PC-3 (cell line): ENCODE measurements around the gene RPL22. TPM values are rescaled to one million over a fixed set of nuclear protein-coding genes. Genes with fewer than 3 reads are reported as not detected.

Source experiments
- ATAC-seq: fragments of 200-7000 bp; cut with Tn5 transposase; 2 replicates; pipeline ENCODE4 v1.9.1; 2020; ENCODE audit warnings: mild to moderate bottlenecking, moderate library complexity
- BruUV-seq: library from RNA; stranded (reverse); fragments of 400-500 nt; replicated peaks from 2 replicates; lab custom pipeline; 2021; lab: Mats Ljungman, UMichigan
- CTCF ChIA-PET: fragments of 300-600 bp; sonication (Branson Sonifier 250); formaldehyde crosslinking; loops from one replicate; lab custom pipeline; 2022; ENCODE audit warnings: antibody characterized with exemption; lab: Charles Lee
- POLR2A ChIA-PET: fragments of 300-600 bp; sonication (Branson Sonifier 250); formaldehyde crosslinking; loops from one replicate; lab custom pipeline; 2022; ENCODE audit warnings: antibody characterized with exemption; ENCODE audit not compliant: unreplicated experiment; lab: Charles Lee
- DNase-seq: peaks from one replicate; pipeline ENCODE4 v3.0.0-alpha.2; 2015
- H2AFZ ChIP-seq: fragments of 300-600 bp; sonication (generic); 2 replicates; pipeline ENCODE4 v1.6.0; 2016; ENCODE audit warnings: antibody characterized with exemption, low read length
- H3F3A ChIP-seq: fragments of 300-600 bp; sonication (generic); one replicate; pipeline ENCODE4 v1.6.0; 2017; ENCODE audit warnings: antibody characterized with exemption, low read length, control low read depth, mild to moderate bottlenecking; ENCODE audit not compliant: unreplicated experiment
- H3K27ac ChIP-seq: fragments of 300-600 bp; sonication (generic); 2 replicates; pipeline ENCODE4 v1.5.1; 2016; ENCODE audit warnings: mild to moderate bottlenecking, low read length
- H3K27me3 ChIP-seq: fragments of 300-600 bp; sonication (generic); 2 replicates; pipeline ENCODE4 v1.6.1; 2016; ENCODE audit warnings: low read length, mixed read lengths
- H3K36me3 ChIP-seq: fragments of 300-600 bp; sonication (generic); 2 replicates; pipeline ENCODE4 v1.6.1; 2016; ENCODE audit warnings: low read depth, mixed run types, low read length, mixed read lengths
- H3K4me1 ChIP-seq: fragments of 300-600 bp; sonication (generic); 2 replicates; pipeline ENCODE4 v1.5.1; 2016; ENCODE audit warnings: low read length; ENCODE audit not compliant: insufficient read depth
- H3K4me2 ChIP-seq: fragments of 300-600 bp; sonication (generic); 2 replicates; pipeline ENCODE4 v1.6.0; 2016; ENCODE audit warnings: low read length
- H3K4me3 ChIP-seq: fragments of 300-600 bp; sonication (generic); 2 replicates; pipeline ENCODE4 v1.5.1; 2016; ENCODE audit warnings: mild to moderate bottlenecking, low read length, mixed read lengths
- H3K79me2 ChIP-seq: fragments of 300-600 bp; sonication (generic); 2 replicates; pipeline ENCODE4 v1.6.1; 2017; ENCODE audit warnings: low read length, mixed read lengths
- H3K9ac ChIP-seq: fragments of 300-600 bp; sonication (generic); 2 replicates; pipeline ENCODE4 v1.6.0; 2016; ENCODE audit warnings: mild to moderate bottlenecking, low read length
- H3K9me2 ChIP-seq: fragments of 300-600 bp; sonication (generic); replicated peaks from 2 replicates; pipeline ENCODE4 v1.6.1; 2016; ENCODE audit warnings: mixed run types, low read length, mixed read lengths
- H3K9me3 ChIP-seq: fragments of 300-600 bp; sonication (generic); 2 replicates; pipeline ENCODE4 v1.6.1; 2016; ENCODE audit warnings: low read length, mixed read lengths
- H4K20me1 ChIP-seq: fragments of 300-600 bp; sonication (generic); 2 replicates; pipeline ENCODE4 v1.6.1; 2016; ENCODE audit warnings: low read length, mixed read lengths
- EZH2 ChIP-seq: fragments of 300-600 bp; sonication (generic); IDR thresholded peaks from one replicate; pipeline ENCODE4 v1.6.1; 2017; ENCODE audit warnings: antibody characterized with exemption, mild to moderate bottlenecking, low read length; ENCODE audit not compliant: unreplicated experiment
- EZH2phosphoT487 ChIP-seq: fragments of 300-600 bp; sonication (generic); IDR thresholded peaks from 2 replicates; pipeline ENCODE4 v1.6.1; 2018; ENCODE audit warnings: mild to moderate bottlenecking, antibody characterized with exemption, low read length, borderline replicate concordance
- intact Hi-C: fragments of 100-400 bp; cut with micrococcal nuclease; formaldehyde crosslinking; loops from 2 replicates; pipeline ENCODE4 v1.9.0; 2023
- total RNA-seq: library from RNA; depleted of rRNA; stranded (reverse); fragments of >200 nt; gene quantifications from 2 replicates; pipeline ENCODE4 v1.2.3, GENCODE V29; 2014
- TF ChIP-seq, protein P1 (sequence below): fragments of 300-600 bp; sonication (generic); conservative IDR thresholded peaks from 2 replicates; pipeline ENCODE4 v1.5.1; 2017; ENCODE audit warnings: antibody characterized with exemption, low read depth, mild to moderate bottlenecking, low read length

RPL22 gene
- total RNA-seq, 1 experiment from 2014 or later: 283 TPM

GRCh38 chr1:6167391-6168303 lies 31.7 kb downstream of the RPL22 start:
- no peaks in the 10 kb centered on the region for H3K9me3 ChIP-seq
- no peak overlapping the region for H3K4me3 ChIP-seq
- CTCF ChIA-PET: interaction anchor here (1.0 kb wide), 1 partner anchor 37 kb away, joined by 3 read pairs; no protein-coding TSS in a partner anchor
- intact Hi-C loops: no loop called here
- no peaks in the 10 kb centered on the region for H3K27me3 ChIP-seq
- H3K4me2 ChIP-seq: no peak overlapping the region
- ATAC-seq (no peak), DNase-seq (no peak)
- POLR2A ChIA-PET: no interaction called here
- no peak overlapping the region for H3K9ac ChIP-seq
- H3K27ac ChIP-seq: no peak overlapping the region
- no TSS peak for BruUV-seq
- TF ChIP-seq, protein P1, sequence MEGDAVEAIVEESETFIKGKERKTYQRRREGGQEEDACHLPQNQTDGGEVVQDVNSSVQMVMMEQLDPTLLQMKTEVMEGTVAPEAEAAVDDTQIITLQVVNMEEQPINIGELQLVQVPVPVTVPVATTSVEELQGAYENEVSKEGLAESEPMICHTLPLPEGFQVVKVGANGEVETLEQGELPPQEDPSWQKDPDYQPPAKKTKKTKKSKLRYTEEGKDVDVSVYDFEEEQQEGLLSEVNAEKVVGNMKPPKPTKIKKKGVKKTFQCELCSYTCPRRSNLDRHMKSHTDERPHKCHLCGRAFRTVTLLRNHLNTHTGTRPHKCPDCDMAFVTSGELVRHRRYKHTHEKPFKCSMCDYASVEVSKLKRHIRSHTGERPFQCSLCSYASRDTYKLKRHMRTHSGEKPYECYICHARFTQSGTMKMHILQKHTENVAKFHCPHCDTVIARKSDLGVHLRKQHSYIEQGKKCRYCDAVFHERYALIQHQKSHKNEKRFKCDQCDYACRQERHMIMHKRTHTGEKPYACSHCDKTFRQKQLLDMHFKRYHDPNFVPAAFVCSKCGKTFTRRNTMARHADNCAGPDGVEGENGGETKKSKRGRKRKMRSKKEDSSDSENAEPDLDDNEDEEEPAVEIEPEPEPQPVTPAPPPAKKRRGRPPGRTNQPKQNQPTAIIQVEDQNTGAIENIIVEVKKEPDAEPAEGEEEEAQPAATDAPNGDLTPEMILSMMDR: no peak
- TF ChIP-seq EZH2phosphoT487 (no peak), EZH2 (no peak)
- no peaks in the 10 kb centered on the region for H4K20me1 ChIP-seq
- no peaks in the 10 kb centered on the region for H3K79me2 ChIP-seq
- no peak overlapping the region for H2AFZ ChIP-seq
- H3K36me3 ChIP-seq: no peaks in the 10 kb centered on the region
- no peaks in the 10 kb centered on the region for H3K9me2 ChIP-seq
- H3K4me1 ChIP-seq: peaks cover 5% of the 10 kb centered on the region
- no peaks in the 10 kb centered on the region for H3F3A ChIP-seq

GRCh38 chr1:6166655-6167390 lies 32.6 kb downstream of the RPL22 start:
- Histone ChIP-seq H3K9ac (no peak overlapping the region), H4K20me1 (no peaks in the 10 kb centered on the region), H3K4me1 (no peaks in the 10 kb centered on the region), H3K9me2 (no peaks in the 10 kb centered on the region), H3K27ac (no peak overlapping the region), H2AFZ (no peak overlapping the region), H3K79me2 (no peaks in the 10 kb centered on the region), H3K4me3 (no peak overlapping the region), H3K27me3 (no peaks in the 10 kb centered on the region), H3K4me2 (no peak overlapping the region), H3K36me3 (no peaks in the 10 kb centered on the region), H3F3A (no peaks in the 10 kb centered on the region), H3K9me3 (no peaks in the 10 kb centered on the region)
- intact Hi-C loops: no loop called here
- POLR2A ChIA-PET: no interaction called here
- no TSS peak for BruUV-seq
- TF ChIP-seq EZH2phosphoT487 (no peak), EZH2 (no peak)
- TF ChIP-seq, protein P1: no peak
- CTCF ChIA-PET: no interaction called here
- DNase-seq (no peak), ATAC-seq (no peak)
